BJ (cell line): ENCODE data around the gene DNAJC22. TPM values are rescaled to one million over a fixed set of nuclear protein-coding genes. Genes with fewer than 3 reads are reported as not detected.

Source experiments
- CTCF ChIA-PET: fragments of 350-600 bp; formaldehyde crosslinking; extraction: SDS; loops from one replicate; lab custom pipeline; 2021; ENCODE audit warnings: antibody characterized with exemption, inconsistent platforms; lab: Yijun Ruan, JAX
- POLR2A ChIA-PET: fragments of 300-600 bp; sonication (Branson Sonifier 250); formaldehyde crosslinking; extraction: SDS; loops from one replicate; lab custom pipeline; 2021; ENCODE audit warnings: antibody characterized with exemption; lab: Charles Lee
- DNase-seq: peaks from one replicate; pipeline ENCODE4 v3.0.0-alpha.2; 2011; ENCODE audit warnings: low read depth
- H3K27me3 ChIP-seq: 2 replicates; pipeline ENCODE4 v1.6.0; 2011; ENCODE audit warnings: low read length; ENCODE audit not compliant: control insufficient read depth, insufficient read depth
- H3K36me3 ChIP-seq: 2 replicates; pipeline ENCODE4 v1.5.1; 2011; ENCODE audit warnings: low read length; ENCODE audit not compliant: control insufficient read depth, insufficient read depth
- H3K4me3 ChIP-seq: 2 replicates; pipeline ENCODE4 v1.5.1; 2011; ENCODE audit warnings: low read depth, mild to moderate bottlenecking, control low read depth, low read length
- polyA plus RNA-seq: library from polyadenylated mRNA; depleted of rRNA; stranded (reverse); fragments of >200 nt; gene quantifications from 2 replicates; pipeline ENCODE4 v1.2.3, GENCODE V29; 2011; rRNA removed
- TF ChIP-seq, protein P1 (sequence below): IDR thresholded peaks from 2 replicates; pipeline ENCODE4 v1.5.1; 2011; ENCODE audit warnings: low read depth, mild to moderate bottlenecking, control low read depth, inconsistent platforms, low read length, moderate library complexity; ENCODE audit not compliant: insufficient read depth

Gene DNAJC22
- polyA plus RNA-seq, 1 experiment: 4.3 TPM

DNA sequence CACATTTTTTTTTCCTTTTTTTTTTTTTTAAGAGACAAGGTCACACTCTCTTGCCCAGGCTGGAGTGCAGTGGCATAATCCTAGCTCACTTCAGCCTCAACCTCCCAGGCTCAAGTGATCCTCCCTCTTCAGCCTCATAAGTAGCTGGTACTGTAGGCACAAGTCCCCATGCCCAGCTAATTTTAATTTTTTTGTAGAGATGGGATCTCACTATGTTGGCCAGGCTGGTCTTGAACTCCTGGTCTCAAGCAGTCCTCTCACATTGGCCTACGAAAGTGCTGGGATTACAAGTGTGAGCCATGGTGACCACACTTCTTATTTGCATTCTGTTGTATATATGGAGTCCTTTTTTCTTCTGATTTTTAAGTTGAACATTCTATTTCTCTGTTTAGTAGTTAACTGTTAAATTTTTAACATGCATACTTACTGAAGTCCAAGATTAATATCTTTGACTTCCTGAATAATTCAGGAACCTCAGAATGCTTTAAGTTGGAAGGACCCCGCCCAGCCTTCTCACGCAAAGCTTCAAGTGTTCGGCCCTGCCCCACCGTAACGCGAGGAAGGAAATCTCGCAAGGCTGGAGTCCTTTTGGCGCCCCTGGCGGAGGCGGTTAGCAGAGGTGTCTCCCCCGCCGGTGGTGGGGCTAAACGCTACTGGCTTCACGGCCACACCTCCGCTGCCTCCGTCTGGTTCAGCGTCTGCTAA lies 42.1 kb downstream of the DNAJC22 start:
- CTCF ChIA-PET: interaction anchor here (0.5 to 0.6 kb wide), 2 partner anchors 68 to 131 kb away, joined by 3 read pairs; no protein-coding TSS in a partner anchor
- TF ChIP-seq, protein P1, sequence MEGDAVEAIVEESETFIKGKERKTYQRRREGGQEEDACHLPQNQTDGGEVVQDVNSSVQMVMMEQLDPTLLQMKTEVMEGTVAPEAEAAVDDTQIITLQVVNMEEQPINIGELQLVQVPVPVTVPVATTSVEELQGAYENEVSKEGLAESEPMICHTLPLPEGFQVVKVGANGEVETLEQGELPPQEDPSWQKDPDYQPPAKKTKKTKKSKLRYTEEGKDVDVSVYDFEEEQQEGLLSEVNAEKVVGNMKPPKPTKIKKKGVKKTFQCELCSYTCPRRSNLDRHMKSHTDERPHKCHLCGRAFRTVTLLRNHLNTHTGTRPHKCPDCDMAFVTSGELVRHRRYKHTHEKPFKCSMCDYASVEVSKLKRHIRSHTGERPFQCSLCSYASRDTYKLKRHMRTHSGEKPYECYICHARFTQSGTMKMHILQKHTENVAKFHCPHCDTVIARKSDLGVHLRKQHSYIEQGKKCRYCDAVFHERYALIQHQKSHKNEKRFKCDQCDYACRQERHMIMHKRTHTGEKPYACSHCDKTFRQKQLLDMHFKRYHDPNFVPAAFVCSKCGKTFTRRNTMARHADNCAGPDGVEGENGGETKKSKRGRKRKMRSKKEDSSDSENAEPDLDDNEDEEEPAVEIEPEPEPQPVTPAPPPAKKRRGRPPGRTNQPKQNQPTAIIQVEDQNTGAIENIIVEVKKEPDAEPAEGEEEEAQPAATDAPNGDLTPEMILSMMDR: no peak
- POLR2A ChIA-PET: no interaction called here
- Histone ChIP-seq H3K4me3 (no peak overlapping the region), H3K36me3 (no peaks in the 10 kb centered on the region), H3K27me3 (no peaks in the 10 kb centered on the region)
- no peak for DNase-seq

DNA sequence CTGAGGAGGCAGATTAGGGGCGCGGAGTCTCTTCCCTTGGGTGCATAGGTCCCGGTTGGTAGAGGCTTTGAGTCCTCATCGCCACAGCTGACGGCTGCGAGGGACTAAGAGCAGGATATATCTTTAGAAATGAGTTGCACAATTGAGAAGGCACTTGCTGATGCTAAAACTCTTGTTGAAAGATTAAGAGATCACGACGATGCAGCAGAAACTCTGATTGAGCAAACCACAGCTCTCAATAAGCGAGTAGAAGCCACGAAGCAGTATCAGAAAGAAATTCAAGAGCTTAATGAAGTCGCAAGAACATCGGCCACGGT lies 42.7 kb downstream of the DNAJC22 start:
- Histone ChIP-seq H3K36me3 (no peaks in the 10 kb centered on the region), H3K4me3 (no peak overlapping the region), H3K27me3 (no peaks in the 10 kb centered on the region)
- ChIA-PET POLR2A (no interaction called here), CTCF (interaction anchor here (0.6 to 1.3 kb wide), 2 partner anchors 14 to 131 kb away, joined by 3 read pairs; no protein-coding TSS in a partner anchor)
- DNase-seq: no peak
- TF ChIP-seq, protein P1: no peak

DNA sequence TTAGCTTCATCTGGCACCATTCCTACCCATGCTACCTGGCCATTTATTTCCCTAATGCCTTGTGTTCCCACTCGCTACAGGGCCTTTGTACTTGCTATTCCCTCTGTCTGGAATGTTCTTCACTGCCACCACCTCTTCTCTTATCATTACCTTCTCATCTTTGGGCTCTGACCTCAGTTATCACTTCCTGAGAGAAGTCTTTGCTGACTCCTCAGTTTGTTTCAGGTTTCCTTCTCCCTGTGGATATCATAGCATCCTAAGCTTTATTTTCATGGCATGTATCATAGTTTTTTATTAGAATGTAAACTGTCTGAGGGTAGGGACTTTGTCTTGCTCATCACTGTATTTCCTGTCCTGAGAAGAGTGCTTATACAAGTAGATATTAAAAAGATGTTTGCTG lies 50.3 kb downstream of the DNAJC22 start:
- no peak overlapping the region for H3K4me3 ChIP-seq
- POLR2A ChIA-PET: no interaction called here
- H3K27me3 ChIP-seq: no peaks in the 10 kb centered on the region
- TF ChIP-seq, protein P1: no peak
- CTCF ChIA-PET: interaction anchor here (1.0 to 2.2 kb wide), 2 partner anchors 9 to 38 kb away, joined by 4 to 12 read pairs; no protein-coding TSS in a partner anchor
- no peaks in the 10 kb centered on the region for H3K36me3 ChIP-seq
- no peak for DNase-seq

DNA sequence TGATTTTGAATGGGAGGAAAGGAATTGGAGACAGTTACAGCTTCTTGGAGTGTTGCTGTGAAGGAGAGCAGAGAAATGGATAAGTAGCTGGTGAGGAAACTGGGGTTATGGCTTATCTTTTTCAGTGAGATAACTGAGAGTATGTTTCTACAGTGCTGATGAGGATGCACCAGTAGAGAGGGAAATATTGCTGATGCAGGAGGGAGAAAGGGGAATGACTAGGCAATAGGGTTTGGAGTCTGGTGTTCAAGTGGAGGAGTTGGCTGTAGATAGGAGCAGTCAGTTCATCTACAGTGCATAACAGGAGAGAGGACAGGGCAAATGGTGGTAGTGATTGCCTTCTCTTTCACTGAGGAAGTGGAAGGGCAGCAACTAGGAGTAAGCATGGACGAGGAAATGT lies 53.6 kb downstream of the DNAJC22 start:
- Histone ChIP-seq H3K4me3 (no peak overlapping the region), H3K27me3 (no peaks in the 10 kb centered on the region), H3K36me3 (no peaks in the 10 kb centered on the region)
- TF ChIP-seq, protein P1: no peak
- POLR2A ChIA-PET: no interaction called here
- DNase-seq: no peak
- CTCF ChIA-PET: interaction anchor here (1.7 kb wide), 1 partner anchor 31 kb away, joined by 3 read pairs; no protein-coding TSS in a partner anchor

Other genes starting within 250 kb of the DNAJC22 start
- 37.2 and 63.1 TPM in 2 replicates for gene LMBR1L, start 236.0 kb upstream of the DNAJC22 start, polyA plus RNA-seq
- 2,513 and 3,601 TPM in 2 replicates for gene TUBA1B, start 215.5 kb upstream of the DNAJC22 start, polyA plus RNA-seq
- 616 and 820 TPM in 2 replicates for gene TUBA1A, start 157.8 kb upstream of the DNAJC22 start, polyA plus RNA-seq
- gene TUBA1C, start 81.8 kb upstream of the DNAJC22 start, polyA plus RNA-seq: 1,365 and 2,194 TPM in 2 replicates
- gene PRPH, start 51.7 kb upstream of the DNAJC22 start, polyA plus RNA-seq: not detected in 2 replicates
- 11.8 and 24.8 TPM in 2 replicates for gene TROAP, start 23.6 kb upstream of the DNAJC22 start, polyA plus RNA-seq
- not detected in 2 replicates for gene C1QL4, start 9.7 kb upstream of the DNAJC22 start, polyA plus RNA-seq
- gene SPATS2, start 20.6 kb downstream of the DNAJC22 start, polyA plus RNA-seq: 23.1 and 29.8 TPM in 2 replicates
- 0.01 and 0.02 TPM in 2 replicates for gene KCNH3, start 192.1 kb downstream of the DNAJC22 start, polyA plus RNA-seq
- 58.6 and 96.0 TPM in 2 replicates for gene MCRS1, start 221.3 kb downstream of the DNAJC22 start, polyA plus RNA-seq